GM19324 (cell line): ENCODE measurements around the gene DEFB131B.
"Not testable (repeated sequence)": the region's sequence is repeated elsewhere in the genome, so short reads cannot be mapped to it uniquely, and the experiment has no call there.

Experiments used
- ATAC-seq: cut with Tn5 transposase; IDR thresholded peaks from one replicate; pipeline ENCODE4 v1.9.1; 2021; ENCODE audit warnings: mild to moderate bottlenecking, moderate library complexity; ENCODE audit not compliant: unreplicated experiment, low FRiP score

Gene DEFB131B

DNA sequence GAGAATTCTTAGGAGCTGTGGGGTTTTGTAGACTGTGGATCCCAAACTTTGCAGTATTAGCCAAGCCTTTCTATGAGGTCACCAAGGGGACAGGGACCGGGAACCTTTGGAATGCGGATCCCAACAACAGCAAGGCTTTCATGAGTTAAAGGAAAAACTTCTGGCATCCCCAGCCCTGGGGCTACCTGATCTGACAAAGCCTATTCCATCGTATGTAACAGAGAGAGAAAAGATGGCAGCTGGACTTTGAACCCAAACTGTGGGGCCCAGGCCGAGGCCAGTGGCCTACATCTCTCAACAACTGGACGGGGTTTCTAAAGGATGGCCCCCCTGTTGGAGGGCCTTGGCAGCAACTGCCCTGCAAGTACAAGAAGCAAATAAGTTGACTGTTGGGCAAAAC lies 32.5 kb downstream of the DEFB131B start:
- ATAC-seq = not testable (repeated sequence)

DNA sequence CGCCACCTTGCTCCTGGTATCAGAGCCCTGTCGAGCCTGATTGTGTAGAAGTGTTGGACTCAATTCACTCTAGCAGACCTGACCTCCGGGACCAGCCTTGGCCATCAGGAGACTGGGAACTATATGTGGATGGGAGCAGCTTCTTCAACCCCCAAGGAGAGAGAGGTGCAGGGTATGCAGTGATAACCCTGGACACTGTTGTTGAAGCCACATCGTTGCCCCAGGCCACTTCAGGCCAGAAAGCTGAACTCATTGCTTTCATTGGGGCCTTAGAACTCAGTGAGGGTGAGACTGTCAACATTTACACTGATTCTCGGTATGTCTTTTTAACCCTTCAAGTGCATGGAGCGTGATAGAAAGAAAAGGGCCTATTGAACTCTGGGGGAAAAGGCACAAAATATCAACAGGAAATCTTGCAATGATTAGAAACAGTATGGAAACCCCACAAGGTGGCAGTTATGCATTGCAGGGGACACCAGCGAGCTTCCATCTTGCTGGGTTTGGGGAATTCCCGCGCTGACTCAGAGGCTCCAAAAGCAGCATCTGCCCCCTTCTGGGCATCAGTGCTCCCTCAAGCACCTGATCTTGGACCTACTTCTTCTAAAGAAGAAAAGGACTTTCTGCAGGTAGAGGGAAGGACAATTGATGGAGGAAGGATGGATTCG lies 33.2 kb downstream of the DEFB131B start:
- not testable (repeated sequence) for ATAC-seq

DNA sequence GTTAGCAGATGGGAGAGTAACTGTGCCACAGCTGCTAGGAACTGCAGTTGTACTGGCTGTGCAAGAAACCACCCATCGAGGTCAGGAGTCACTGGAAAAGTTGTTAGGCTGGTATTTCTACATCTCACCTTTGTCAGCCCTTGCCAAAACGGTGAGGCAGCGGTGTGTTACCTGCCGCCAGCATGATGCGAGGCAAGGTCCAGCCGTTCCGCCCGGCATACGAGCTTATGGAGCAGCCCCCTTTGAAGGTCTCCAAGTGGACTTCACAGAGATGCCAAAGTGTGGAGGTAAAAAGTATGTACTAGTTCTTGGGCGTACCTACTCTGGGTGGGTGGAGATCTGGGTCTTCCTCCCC lies 33.7 kb downstream of the DEFB131B start:
- not testable (repeated sequence) for ATAC-seq

DNA sequence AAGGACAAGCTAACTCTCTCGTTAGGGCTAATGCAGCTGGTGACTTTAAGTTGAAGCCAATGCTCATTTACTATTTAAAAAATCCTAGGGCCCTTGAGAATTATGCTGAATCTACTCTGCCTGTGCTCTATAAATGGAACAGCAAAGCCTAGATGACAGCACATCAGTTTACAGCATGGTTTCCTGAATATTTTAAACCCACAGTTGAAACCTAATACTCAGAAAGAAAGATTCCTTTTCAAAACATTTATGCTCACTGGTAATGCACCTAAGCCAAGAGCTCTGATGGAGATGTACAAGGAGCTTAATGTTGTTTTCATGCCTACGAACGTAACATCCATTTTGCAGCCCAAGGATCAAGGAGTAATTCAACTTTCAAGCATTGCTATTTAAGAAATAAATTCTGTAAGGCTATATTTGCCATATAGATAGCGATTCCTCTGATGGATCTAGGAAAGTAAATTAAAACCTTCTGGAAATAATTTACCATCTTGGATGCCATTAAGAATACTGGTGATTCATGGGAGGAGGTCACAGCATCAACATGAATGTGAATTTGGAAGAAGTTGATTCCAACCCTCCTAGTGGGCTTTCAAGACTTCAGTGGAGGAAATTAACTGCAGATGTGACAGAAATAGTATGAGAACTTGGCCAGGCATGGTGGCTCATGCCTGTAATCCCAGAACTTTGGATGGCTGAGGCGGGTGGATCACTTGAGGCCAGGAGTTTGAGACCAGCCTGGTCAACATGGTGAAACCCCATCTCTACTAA lies 35.7 kb downstream of the DEFB131B start:
- no peak for ATAC-seq

DNA sequence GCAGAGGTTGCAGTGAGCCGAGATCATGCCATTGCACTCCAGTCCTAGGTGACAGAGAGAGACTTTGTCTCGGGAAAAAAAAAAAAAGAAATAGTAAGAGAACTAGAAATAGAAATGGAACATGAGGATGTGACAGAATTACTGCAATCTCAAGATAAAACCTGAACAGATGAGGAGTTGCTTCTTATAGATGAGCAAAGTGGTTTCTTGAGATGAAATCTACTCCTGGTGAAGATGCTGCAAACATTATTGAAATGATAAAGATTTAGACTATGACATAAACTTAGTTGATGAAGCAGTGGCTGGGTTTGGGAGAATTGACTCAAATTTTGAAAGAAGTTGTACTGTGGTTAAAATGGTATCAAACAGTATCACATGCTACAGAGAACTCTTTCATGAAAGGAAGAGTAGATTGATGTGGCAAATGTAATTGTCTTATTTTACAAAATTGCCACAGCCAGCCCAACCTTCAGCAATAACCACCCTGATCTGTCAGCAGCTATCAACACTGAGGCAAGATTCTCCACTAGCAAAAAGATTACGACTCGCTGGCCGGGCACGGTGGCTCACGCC lies 36.5 kb downstream of the DEFB131B start:
- no peak for ATAC-seq

DNA sequence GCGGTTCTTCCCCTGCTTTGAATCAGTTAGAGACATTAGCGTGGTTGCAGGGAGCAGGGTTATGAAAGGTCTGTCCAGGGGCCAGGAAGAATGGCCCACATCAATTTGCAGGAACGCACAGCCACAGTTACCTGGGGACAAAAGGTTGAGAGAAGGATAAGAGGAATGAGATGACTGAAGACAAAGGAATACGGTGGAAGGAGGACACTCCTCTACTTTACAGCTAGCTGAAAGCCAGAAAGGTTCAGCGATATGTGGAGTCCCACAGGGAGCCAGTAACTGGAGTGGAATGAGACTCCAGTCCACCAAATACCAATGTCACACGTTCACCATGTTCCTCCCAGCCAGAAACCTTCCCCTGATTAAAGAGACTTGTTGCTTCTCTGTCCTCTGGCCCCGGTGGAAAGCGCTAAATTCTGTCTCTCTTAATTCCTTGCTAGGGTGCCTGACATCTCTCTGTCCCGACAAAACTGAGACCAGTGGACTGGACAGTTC lies 39.4 kb downstream of the DEFB131B start:
- ATAC-seq = no peak

DNA sequence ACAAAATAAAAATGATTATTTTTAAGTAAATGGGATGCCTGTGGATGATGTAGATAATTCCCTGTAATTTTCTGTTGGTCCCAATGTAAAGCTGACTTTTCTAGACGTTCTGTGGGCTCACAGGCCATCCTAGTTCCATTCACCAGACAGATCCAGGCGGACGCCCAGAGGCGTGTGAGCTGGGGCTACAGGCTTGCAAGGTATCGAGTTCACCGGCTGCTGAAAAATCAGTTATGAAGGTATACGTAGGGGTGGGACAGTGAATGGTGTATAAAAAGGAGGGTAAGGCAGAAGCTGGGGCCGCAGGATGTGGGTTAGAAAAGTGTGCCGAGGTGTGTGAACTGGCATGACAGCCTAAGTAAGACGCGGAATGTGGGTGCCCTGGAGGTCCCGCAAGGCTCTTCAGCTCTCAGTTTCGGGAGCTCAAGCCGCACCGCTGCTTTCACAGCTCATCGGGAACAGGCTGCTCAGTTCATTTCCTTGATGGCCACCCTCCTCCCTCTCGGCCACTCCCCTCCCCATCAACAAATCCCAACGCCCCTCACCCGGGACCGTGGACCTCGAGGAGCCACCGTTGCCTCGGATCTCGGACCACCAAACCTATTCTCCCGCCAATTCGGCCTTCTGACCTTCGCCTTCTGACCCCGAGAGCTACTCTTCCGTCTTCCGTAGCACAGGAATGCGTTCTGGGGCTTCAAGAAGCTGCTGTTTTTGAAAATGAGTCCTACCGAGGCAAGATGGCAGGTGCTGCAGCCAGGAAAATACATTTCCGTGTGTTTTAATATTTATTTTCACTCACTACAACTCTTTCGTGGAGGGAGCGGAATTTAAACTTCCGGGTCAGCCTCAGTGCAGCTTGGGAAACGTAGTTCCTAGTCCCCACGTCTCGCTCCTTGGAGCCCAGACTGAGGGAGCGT lies 49.8 kb downstream of the DEFB131B start, which contains the start of gene XNDC1N:
Gene XNDC1N (minus strand): TSS at position 775 of the 917 bp plus-strand sequence. CDS start 5,241 bp downstream, outside the sequence.
- peak; percentile 84 for ATAC-seq

DNA sequence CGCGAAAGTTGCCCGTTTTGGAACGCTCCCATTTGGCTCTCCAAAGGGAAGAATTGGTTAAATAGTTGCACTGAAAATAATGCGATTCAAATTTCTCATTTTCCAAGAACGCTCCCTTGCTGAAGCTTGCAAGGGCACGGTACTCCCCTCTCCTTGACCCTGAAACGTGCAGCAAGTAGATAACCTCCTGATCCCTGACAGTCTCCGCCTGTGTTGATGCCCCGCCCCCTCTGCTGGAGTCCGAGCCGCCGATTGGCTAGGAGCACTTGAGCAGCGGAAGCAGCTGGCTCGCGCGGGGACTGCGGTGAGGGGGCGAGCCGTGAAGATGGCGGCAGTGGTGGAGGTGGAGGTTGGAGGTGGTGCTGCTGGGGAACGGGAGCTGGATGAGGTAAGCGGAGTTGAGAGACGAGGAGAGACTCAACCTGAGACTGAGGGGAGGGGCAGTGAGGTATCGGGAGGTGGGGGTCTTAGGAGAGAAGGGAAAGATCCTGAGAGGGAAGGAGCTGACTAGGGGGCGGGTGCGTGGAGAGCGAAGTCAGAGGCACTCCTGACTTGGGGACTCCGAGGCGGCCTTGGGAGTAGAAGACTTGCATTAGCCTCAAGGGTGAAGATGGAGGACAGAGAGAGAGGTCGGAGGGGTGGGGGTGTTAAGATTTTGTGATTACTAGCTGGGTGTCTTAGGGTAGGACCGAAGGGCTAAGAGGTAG lies 50.6 kb downstream of the DEFB131B start, which contains the start of gene RNF121:
Gene RNF121 (plus strand): TSS at position 310 of the 707 bp plus-strand sequence. CDS start 16 bp downstream, at position 326.
- peak; percentile 84 for ATAC-seq

DNA sequence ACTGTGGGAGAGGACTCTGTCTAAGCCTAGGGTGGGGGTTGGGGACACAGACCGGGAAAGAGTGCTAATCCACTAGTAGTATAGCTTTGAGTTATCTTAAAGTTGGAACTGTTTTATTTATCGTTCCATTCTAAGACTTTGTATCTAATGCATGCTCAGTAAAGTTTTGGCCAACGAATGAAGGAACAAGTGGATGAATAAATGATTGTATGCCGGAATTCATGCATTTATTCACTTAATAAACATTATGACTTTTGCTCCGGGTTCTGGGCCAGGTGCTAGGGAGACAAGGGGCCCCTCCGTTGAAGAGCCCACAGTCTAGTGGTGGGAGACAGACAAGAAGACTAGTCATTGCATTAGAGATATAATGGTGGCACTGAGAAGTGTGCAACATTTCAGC lies 51.2 kb downstream of the DEFB131B start:
- no peak for ATAC-seq

DNA sequence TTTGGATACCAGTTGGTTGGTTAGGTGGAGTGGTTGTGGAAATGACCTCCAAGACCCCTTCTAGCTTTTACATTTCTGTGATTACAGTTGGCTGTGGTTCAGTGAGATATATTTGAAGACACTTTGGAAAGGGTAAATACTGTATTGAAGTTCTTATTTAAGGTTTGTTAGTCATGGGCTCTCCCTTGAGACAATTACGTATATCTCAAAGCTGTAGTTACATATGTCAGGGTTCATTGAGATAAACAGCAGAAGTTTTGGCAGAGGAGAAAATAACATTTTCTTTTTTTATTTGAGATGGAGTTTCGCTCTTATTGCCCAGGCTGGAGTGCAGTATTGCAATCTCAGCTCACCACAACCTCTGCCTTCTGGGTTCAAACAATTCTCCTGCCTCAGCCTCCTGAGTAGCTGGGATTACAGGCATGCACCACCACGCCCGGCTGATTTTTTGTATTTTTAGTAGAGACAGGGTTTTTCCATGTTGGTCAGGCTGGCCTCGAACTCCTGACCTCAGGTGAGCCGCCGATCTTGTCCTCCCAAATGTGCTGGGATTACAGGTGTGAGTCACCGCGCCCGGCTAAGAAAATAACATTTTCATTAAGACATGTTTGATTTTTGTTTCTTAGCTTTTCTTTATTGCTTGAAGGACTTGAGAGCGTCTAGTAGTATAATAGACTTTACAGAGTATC lies 52.4 kb downstream of the DEFB131B start:
- ATAC-seq = no peak

DNA sequence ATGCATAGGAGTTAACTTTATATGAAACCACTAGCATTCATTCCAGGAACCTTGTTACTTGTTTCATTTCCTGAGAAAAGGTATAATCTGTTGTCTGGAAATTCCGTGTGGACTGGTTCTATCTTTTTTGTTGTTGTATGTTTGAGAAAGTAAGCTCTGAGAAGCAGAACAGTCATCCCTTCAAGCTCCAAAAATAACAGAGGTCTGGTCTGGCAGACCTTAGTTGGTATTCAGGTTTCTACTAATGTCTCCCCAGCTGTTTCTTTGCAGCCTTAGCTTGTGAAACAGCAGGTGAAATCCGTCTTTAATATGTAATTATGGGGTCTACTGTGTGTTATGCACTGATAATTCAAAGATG lies 53.0 kb downstream of the DEFB131B start:
- no peak for ATAC-seq

DNA sequence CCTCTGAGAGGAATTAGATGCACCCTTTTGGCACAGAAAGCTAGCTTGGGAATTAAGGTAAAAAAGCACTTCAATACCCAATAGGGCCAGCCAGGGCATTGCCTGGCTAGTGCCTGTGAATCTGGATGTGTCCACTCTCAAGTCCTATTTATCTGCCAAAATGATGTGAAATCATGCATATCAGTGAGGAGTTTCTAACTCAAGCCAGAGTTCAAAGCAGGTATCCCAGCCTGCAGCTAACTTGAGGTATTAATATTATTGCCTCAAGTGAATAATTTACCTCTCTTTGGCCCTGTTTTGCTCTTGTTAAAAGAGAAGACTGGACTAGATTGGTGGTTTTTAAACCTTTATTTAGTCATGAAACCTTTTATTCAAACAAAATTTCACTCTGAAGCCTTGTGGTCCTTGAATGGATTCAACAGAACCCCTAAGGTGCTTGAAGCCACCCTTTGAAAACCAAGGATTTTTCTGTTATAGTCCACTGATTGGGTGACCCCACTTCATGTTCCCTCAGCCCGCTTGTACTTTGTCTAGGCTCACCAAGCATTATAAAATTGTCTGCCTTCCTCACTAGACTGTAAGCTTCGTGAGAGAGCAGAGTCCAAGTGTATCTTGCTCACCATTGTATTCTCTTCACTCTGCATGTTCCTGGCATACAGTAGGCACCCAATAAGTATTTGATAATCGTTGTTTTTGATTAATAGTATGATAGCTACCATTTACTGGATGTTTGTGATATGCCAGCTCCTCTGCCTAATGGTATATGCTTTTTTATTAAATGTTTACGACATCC lies 55.1 kb downstream of the DEFB131B start:
- ATAC-seq = no peak
